Activated CD4-positive, alpha-beta T cell treated with anti-CD3 and anti-CD28 coated beads for 36 hours (primary cell): ENCODE measurements around the gene BIN2. TPM values are rescaled to one million over a fixed set of nuclear protein-coding genes. Genes with fewer than 3 reads are reported as not detected.
"Not testable (repeated sequence)": the region's sequence is repeated elsewhere in the genome, so short reads cannot be mapped to it uniquely, and the experiment has no call there.

Source experiments
- ATAC-seq: fragments of 200-7000 bp; cut with Tn5 transposase; one replicate; pipeline ENCODE4 v1.10.0; 2021; ENCODE audit warnings: mild to moderate bottlenecking, moderate library complexity
- CTCF ChIA-PET: fragments of 350-600 bp; sonication (Branson Sonifier 250); formaldehyde crosslinking; loops from one replicate; lab custom pipeline; 2021; ENCODE audit warnings: antibody characterized with exemption; lab: Charles Lee
- POLR2A ChIA-PET: fragments of 350-600 bp; sonication (Branson Sonifier 250); formaldehyde crosslinking; loops from one replicate; lab custom pipeline; 2021; ENCODE audit warnings: antibody characterized with exemption, inconsistent platforms; lab: Charles Lee
- DNase-seq: peaks from one replicate; pipeline ENCODE4 v3.0.0-alpha.2; 2020
- H3K27ac Mint-ChIP-seq: one replicate; pipeline ENCODE4 v1.8.0; 2021; ENCODE audit warnings: mixed read lengths
- H3K27me3 Mint-ChIP-seq: one replicate; pipeline ENCODE4 v1.8.0; 2021; ENCODE audit warnings: mixed read lengths
- H3K36me3 Mint-ChIP-seq: one replicate; pipeline ENCODE4 v1.8.0; 2021; ENCODE audit warnings: low read depth, mixed read lengths
- H3K4me1 Mint-ChIP-seq: one replicate; pipeline ENCODE4 v1.8.0; 2021; ENCODE audit warnings: mixed read lengths
- H3K4me3 Mint-ChIP-seq: one replicate; pipeline ENCODE4 v1.8.0; 2021; ENCODE audit warnings: mild to moderate bottlenecking, moderate library complexity, mixed read lengths
- H3K9me3 Mint-ChIP-seq: one replicate; pipeline ENCODE4 v1.8.0; 2021; ENCODE audit warnings: low read depth, mixed read lengths
- intact Hi-C, 2 experiments: fragments of 100-400 bp; cut with DNase I in 1 of 2; cut with micrococcal nuclease in 1 of 2; formaldehyde crosslinking; loops; one replicate each; pipeline versions ENCODE4 v1.14.2 to v1.15.1; 2022 to 2024; cut with DNase I, micrococcal nuclease
- total RNA-seq, 2 experiments: library from RNA; stranded (reverse); gene quantifications; one replicate each; pipeline ENCODE4 v1.2.3, GENCODE V29; 2021

Gene BIN2
- total RNA-seq, 2 experiments from 2014 or later, result 39.9 to 48.8 TPM

- Mint-ChIP-seq H3K27ac (no peak overlapping the region), H3K36me3 (peaks cover 32% of the 10 kb centered on the region), H3K9me3 (no peaks in the 10 kb centered on the region), H3K4me3 (no peak overlapping the region), H3K27me3 (no peaks in the 10 kb centered on the region), H3K4me1 (peaks cover 47% of the 10 kb centered on the region)
- ChIA-PET POLR2A (interaction anchor here (0.7 kb wide), 1 partner anchor 20 kb away, joined by 4 read pairs; no protein-coding TSS in a partner anchor), CTCF (interaction anchor here (0.7 to 2.2 kb wide), 2 partner anchors 30 to 83 kb away, joined by 4 to 11 read pairs; no protein-coding TSS in a partner anchor)
- intact Hi-C loops, result no loop called here
- DNase-seq (no peak), ATAC-seq (no peak)
Measured at GRCh38 chr12:51311389-51311788, 12.6 kb downstream of the BIN2 start.

DNA sequence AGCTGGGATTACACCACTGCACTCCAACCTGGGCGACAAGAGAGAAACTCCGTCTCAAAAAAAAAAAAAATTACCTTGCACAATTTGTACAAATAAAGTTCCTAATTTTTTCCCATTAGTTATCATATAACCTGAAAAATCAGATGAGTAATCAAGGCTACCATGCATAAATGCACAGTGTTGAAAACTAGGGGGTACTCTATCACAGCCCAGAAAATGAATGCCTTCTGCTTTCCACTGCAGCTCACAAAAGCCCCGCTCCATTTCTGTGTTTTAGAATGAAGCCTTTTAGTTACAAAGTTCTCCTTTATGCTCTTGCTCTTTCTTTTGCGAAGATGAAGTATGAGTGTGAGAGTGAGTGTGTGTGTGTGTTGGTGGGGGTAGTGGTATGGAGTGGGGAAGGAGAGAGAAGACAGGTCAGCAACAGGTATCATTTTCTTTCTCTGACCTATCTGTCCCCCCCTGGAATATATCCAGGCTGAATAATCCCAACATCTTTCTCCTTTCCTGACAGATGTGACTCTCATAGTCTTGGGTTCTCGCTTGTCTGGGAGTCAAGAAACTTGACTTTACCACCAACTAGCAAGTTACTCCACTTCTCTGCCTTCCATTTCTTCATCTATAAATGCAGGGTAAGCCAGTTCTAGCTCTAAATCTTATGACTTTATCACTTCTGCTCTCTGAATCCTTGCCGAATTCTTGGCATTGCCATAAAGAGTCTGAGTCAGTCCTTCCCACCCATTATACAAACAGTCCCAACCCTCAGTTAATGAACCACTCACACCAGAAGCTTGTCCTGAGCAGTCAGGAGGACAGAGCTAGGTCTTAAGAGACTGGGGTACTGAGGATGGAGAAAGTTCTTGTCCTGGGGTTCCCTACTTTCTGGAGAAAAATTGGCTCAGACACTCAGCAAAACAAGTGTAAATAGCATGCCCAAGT is 16.1 kb downstream of the BIN2 start:
- Mint-ChIP-seq H3K27me3 (no peaks in the 10 kb centered on the region), H3K27ac (peak overlapping the region; percentile 22), H3K4me3 (no peak overlapping the region), H3K4me1 (peaks cover 44% of the 10 kb centered on the region), H3K36me3 (peaks cover 36% of the 10 kb centered on the region), H3K9me3 (no peaks in the 10 kb centered on the region)
- no peak for DNase-seq
- ChIA-PET POLR2A (no interaction called here), CTCF (interaction anchor here (1.0 to 2.6 kb wide), 7 partner anchors 12 to 43 kb away, joined by 3 to 9 read pairs (median 4); no protein-coding TSS in a partner anchor)
- intact Hi-C loops, result no loop called here
- ATAC-seq, result no peak

DNA sequence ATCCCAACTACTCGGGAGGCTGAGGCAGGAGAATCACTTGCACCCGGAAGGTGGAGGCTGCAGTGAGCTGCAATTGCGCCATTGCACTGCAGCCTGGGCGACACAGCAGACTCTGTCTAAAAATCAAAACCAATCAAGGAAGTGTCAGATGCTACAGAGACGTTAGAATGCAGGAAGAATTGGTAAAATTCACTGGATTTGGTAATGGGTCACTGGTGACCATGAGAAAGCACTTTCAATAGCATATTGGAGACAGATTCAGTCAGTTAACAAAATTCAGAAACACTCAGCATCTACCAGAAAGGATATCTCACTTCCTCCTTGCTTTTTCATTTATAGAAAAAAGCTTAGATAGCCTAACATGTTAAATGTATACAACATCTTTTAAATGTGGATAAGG is 17.5 kb downstream of the BIN2 start:
- peaks cover 39% of the 10 kb centered on the region for H3K36me3 Mint-ChIP-seq
- ATAC-seq, result no peak
- intact Hi-C loops, result no loop called here
- no peak overlapping the region for H3K4me3 Mint-ChIP-seq
- POLR2A ChIA-PET, result interaction anchor here (0.7 kb wide), 1 partner anchor 14 kb away, joined by 3 read pairs; no protein-coding TSS in a partner anchor
- H3K27ac Mint-ChIP-seq, result peak overlapping the region; percentile 27
- peaks cover 38% of the 10 kb centered on the region for H3K4me1 Mint-ChIP-seq
- no peaks in the 10 kb centered on the region for H3K27me3 Mint-ChIP-seq
- CTCF ChIA-PET, result interaction anchor here (0.7 to 1.9 kb wide), 2 partner anchors 15 to 35 kb away, joined by 3 to 9 read pairs; no protein-coding TSS in a partner anchor
- no peaks in the 10 kb centered on the region for H3K9me3 Mint-ChIP-seq
- no peak for DNase-seq

DNA sequence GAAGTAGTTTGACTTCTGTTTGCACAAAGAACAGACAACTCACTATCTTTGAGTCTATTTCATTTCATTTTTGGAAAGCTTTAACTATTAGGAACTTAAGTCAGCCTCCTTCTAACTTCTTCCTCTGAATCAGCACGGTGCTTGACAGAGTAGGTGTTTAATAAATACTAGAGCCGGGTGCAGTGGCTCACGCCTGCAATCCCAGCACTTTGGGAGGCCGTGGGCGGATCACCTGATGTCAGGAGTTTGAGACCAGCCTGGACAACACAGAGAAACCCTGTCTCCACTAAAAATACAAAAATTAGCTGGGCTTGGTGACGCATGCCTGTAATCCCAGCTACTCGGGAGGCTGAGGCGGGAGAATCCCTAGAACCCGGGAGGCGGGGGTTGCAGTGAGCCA is 23.2 kb downstream of the BIN2 start:
- H3K27me3 Mint-ChIP-seq, H3K27ac Mint-ChIP-seq, H3K9me3 Mint-ChIP-seq, H3K4me1 Mint-ChIP-seq, H3K4me3 Mint-ChIP-seq, DNase-seq, intact Hi-C loops, ATAC-seq, POLR2A ChIA-PET: not testable (repeated sequence)
- CTCF ChIA-PET, result interaction anchor here (0.8 kb wide), 1 partner anchor 13 kb away, joined by 3 read pairs; no protein-coding TSS in a partner anchor
- H3K36me3 Mint-ChIP-seq, result peaks cover 35% of the 10 kb centered on the region

DNA sequence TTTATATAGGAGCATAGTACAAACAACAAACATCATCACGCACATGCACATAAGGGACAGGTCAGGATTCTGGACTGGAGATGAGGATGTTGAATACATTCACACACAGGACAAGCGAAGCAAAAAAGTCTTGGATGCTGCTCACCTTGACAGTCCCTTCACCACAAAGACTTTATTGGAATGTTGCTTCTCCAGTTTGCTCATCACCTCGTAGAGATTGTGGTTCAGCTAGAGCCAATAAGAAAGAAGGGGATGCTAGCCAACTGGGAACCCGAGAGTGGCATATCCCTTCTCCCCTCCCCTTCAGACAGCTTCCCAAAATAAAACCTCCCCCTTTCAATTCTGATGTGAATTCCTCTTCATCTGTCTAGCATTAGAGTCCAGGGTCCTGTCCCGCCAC is 28.3 kb downstream of the BIN2 start:
- H3K9me3 Mint-ChIP-seq, result no peaks in the 10 kb centered on the region

DNA sequence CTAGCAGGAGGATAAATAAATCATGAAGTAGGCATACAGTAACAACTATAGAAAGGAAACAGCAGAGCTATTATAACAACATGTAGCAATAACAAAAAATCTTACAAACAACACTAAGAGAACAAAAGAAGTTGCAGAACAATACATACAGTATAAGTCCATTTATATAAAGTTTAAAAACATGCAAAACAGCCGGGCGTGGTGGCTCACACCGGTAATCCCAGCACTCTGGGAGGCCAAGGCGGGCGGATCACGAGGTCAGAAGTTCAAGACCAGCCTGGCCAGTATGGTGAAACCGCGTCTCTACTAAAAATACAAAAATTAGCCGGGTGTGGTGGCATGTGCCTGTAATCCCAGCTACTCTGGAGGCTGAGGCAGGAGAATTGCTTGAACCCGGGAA is 29.9 kb downstream of the BIN2 start:
- CTCF ChIA-PET, result interaction anchor here (0.7 to 2.4 kb wide), 5 partner anchors 24 to 74 kb away, joined by 3 to 15 read pairs (median 3); no protein-coding TSS in a partner anchor
- POLR2A ChIA-PET, result not testable (repeated sequence)
- H3K4me1 Mint-ChIP-seq, result peaks cover 24% of the 10 kb centered on the region

More for the DNA sequence above, 28.3 kb downstream of the BIN2 start:
- ChIA-PET POLR2A (no interaction called here), CTCF (interaction anchor here (0.6 to 1.2 kb wide), 2 partner anchors 45 to 896 kb away, joined by 3 read pairs; no protein-coding TSS in a partner anchor)
- DNase-seq, result no peak
- intact Hi-C loops, result no loop called here
- Mint-ChIP-seq H3K4me1 (peaks cover 21% of the 10 kb centered on the region), H3K4me3 (no peak overlapping the region), H3K27ac (no peak overlapping the region), H3K27me3 (no peaks in the 10 kb centered on the region), H3K36me3 (peaks cover 36% of the 10 kb centered on the region)
- ATAC-seq, result no peak

GRCh38 chr12:51293696-51294095 is 30.3 kb downstream of the BIN2 start:
- H3K4me1 Mint-ChIP-seq, result peaks cover 24% of the 10 kb centered on the region
- no peaks in the 10 kb centered on the region for H3K9me3 Mint-ChIP-seq
- ChIA-PET POLR2A (interaction anchor here (0.7 kb wide), 1 partner anchor 29 kb away, joined by 3 read pairs; no protein-coding TSS in a partner anchor), CTCF (interaction anchor here (0.7 to 2.4 kb wide), 4 partner anchors 25 to 75 kb away, joined by 3 to 15 read pairs (median 4); no protein-coding TSS in a partner anchor)
- peaks cover 33% of the 10 kb centered on the region for H3K36me3 Mint-ChIP-seq
- no peak overlapping the region for H3K4me3 Mint-ChIP-seq
- peak; percentile 81 for ATAC-seq
- intact Hi-C loops, result loop anchor here in 1 of 2 experiments (1.0 kb wide), 1 partner anchor 48 kb away; no protein-coding TSS in a partner anchor
- H3K27ac Mint-ChIP-seq, result peak overlapping the region; percentile 85
- no peaks in the 10 kb centered on the region for H3K27me3 Mint-ChIP-seq
- no peak for DNase-seq

More for the DNA sequence above, 29.9 kb downstream of the BIN2 start:
- intact Hi-C loops, DNase-seq, H3K9me3 Mint-ChIP-seq, H3K27me3 Mint-ChIP-seq, H3K4me3 Mint-ChIP-seq, ATAC-seq: not testable (repeated sequence)
- Mint-ChIP-seq H3K36me3 (peaks cover 32% of the 10 kb centered on the region), H3K27ac (peak overlapping the region; percentile 85)

DNA sequence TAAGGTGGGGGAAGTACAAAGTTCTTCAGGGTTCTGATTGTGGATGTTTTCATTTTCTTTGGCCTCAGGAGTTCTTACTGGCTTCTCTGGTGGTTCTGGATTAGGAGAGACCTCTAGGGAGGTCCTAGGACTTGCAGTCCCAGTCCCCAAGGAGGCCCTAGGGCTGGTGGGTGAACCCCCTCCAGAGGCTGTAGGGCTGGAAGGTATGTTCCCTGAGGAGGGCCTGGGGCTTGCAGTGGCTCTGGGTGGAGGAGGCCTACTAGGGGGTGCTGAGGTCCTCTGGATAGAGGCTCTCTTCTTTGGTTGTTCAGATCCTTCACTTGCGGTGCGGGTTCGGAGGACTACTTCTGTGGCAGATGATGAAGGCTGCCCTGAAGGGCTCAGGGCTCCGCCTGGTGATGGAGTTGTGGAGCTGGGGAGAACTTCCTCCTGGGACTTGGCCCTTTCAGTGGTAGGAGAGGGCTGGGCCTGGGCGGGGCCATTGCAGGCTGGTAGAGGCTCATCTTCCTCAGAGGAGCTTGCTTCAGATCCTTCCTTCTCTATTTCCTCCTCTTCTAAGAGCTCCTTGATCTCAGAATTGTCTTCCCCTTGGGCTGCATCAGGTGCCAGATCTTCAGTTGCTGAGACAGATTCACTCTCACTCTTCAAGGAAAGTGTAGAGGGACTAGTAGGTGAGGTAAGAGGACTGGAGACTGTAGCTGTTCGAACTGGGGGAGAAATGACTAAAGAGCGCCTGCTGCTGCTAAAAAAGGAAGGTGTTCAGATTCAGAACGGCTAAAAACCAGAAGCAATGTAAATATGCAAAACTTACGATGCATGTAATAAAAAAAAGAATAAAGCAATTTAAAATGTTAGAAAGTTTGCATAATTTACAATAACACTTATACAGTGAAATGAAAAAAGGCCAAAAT is 32.1 kb downstream of the BIN2 start:
- Mint-ChIP-seq H3K36me3 (peaks cover 32% of the 10 kb centered on the region), H3K4me1 (peaks cover 24% of the 10 kb centered on the region), H3K27ac (peak overlapping the region; percentile 20)
- ChIA-PET POLR2A (interaction anchor here (0.6 kb wide), 1 partner anchor 19 kb away, joined by 4 read pairs; no protein-coding TSS in a partner anchor), CTCF (interaction anchor here (0.6 to 1.3 kb wide), 5 partner anchors 11 to 685 kb away, joined by 3 to 5 read pairs (median 3); no protein-coding TSS in a partner anchor)
- DNase-seq, H3K9me3 Mint-ChIP-seq, intact Hi-C loops, H3K4me3 Mint-ChIP-seq, H3K27me3 Mint-ChIP-seq: not testable (repeated sequence)
- ATAC-seq, result peak; percentile 32

GRCh38 chr12:51285843-51286242 is 38.1 kb downstream of the BIN2 start:
- Mint-ChIP-seq H3K27me3 (no peaks in the 10 kb centered on the region), H3K4me1 (peaks cover 4% of the 10 kb centered on the region), H3K36me3 (peaks cover 20% of the 10 kb centered on the region), H3K27ac (no peak overlapping the region), H3K9me3 (no peaks in the 10 kb centered on the region), H3K4me3 (no peak overlapping the region)
- no peak for DNase-seq
- intact Hi-C loops, result no loop called here
- CTCF ChIA-PET, result interaction anchor here (0.6 to 0.8 kb wide), 2 partner anchors 11 to 246 kb away, joined by 3 to 4 read pairs; no protein-coding TSS in a partner anchor
- ATAC-seq, result no peak
- POLR2A ChIA-PET, result interaction anchor here (0.7 kb wide), 1 partner anchor 40 kb away, joined by 3 read pairs; no protein-coding TSS in a partner anchor

GRCh38 chr12:51281202-51281924 is 42.6 kb downstream of the BIN2 start:
- intact Hi-C loops, result no loop called here
- no peaks in the 10 kb centered on the region for H3K9me3 Mint-ChIP-seq
- H3K27ac Mint-ChIP-seq, result no peak overlapping the region
- no peak overlapping the region for H3K4me3 Mint-ChIP-seq
- peaks cover 7% of the 10 kb centered on the region for H3K4me1 Mint-ChIP-seq
- H3K27me3 Mint-ChIP-seq, result no peaks in the 10 kb centered on the region
- DNase-seq, result no peak
- POLR2A ChIA-PET, result no interaction called here
- CTCF ChIA-PET, result interaction anchor here (1.1 to 1.9 kb wide), 2 partner anchors 10 to 59 kb away, joined by 4 to 6 read pairs; no protein-coding TSS in a partner anchor
- no peak for ATAC-seq
- H3K36me3 Mint-ChIP-seq, result peaks cover 13% of the 10 kb centered on the region
